Measurements from ENCODE around the gene IQCM. TPM values are rescaled to one million over a fixed set of nuclear protein-coding genes. Genes with fewer than 3 reads are reported as not detected.
"Not testable (repeated sequence)": the region's sequence is repeated elsewhere in the genome, so short reads cannot be mapped to it uniquely, and the experiment has no call there.

The IQCM gene
- total RNA-seq, 1 donor from 2014 or later = not detected

DNA sequence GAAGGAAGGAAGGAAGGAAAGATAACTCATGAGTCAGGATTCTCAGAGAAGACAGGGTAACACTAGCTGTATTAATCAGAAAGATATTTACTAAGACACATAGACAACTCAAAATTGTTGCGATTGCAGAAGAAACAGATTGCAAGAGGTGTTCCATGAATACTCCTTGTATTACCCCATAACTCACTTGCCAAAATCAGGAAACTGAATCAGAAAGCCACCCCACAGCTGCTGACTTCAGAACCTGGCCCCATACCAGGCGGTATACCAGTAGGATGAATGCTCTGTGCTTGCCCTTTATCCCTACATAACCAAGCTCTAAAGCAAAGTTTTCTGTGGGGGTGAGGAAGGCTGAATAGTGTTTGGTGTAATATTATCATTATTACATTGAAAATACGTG is 468.5 kb downstream of the IQCM start:
- intact Hi-C loops (cut with DNase I) = no loop called here
- DNase-seq (ENCODE audit: low spot score) = no peak

GRCh38 chr4:149345424-149345823 is 470.2 kb downstream of the IQCM start:
- DNase-seq (ENCODE audit: low spot score) = no peak
- intact Hi-C loops (cut with DNase I) = no loop called here

- DNase-seq (ENCODE audit: low spot score) = no peak
- intact Hi-C loops (cut with DNase I) = no loop called here
These were observed 471.2 kb downstream of the IQCM start for GRCh38 chr4:149344436-149344835.

- DNase-seq (ENCODE audit: low spot score) = no peak
- intact Hi-C loops (cut with DNase I) = no loop called here
These were observed 472.0 kb downstream of the IQCM start for GRCh38 chr4:149343614-149344013.

- DNase-seq (ENCODE audit: low spot score); intact Hi-C loops (cut with DNase I): not testable (repeated sequence)
These were observed 474.5 kb downstream of the IQCM start for GRCh38 chr4:149341117-149341516.

GRCh38 chr4:149328161-149328560 is 487.5 kb downstream of the IQCM start:
- intact Hi-C loops (cut with DNase I) = no loop called here
- DNase-seq (ENCODE audit: low spot score) = no peak

- intact Hi-C loops (cut with DNase I) = no loop called here
- no peak for DNase-seq (ENCODE audit: low spot score)
These were observed 493.4 kb downstream of the IQCM start for GRCh38 chr4:149322203-149322602.

GRCh38 chr4:149321438-149321837 is 494.2 kb downstream of the IQCM start:
- no peak for DNase-seq (ENCODE audit: low spot score)
- intact Hi-C loops (cut with DNase I) = no loop called here

- intact Hi-C loops (cut with DNase I) = no loop called here
- DNase-seq (ENCODE audit: low spot score) = no peak
These were observed 504.6 kb downstream of the IQCM start for GRCh38 chr4:149311076-149311475.

DNA sequence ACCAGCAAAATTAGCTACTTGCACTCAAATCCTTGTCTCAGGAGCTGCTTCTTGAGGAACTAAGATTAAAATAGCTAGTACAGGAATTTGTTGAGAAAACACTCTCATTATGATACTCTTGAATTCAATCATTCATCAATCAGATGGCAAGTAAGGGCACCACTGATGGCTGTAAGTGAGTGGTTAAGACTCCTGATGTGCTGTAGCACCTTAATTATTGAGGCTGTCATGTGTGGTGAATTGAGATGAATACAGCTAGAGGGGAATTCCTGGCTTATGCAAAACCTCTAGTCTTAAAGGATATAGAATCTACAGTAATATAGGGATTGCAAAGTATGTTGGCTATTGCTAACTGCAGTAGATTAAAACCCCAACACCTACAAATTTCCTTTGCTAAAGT is 509.1 kb downstream of the IQCM start:
- intact Hi-C loops (cut with DNase I) = no loop called here
- DNase-seq (ENCODE audit: low spot score) = no peak

All from cardiac septum (tissue), 1 donor.